GM19193 (cell line): ENCODE data around the gene DIAPH2.

Experiments used
- POLR2A ChIP-seq: IDR thresholded peaks from 4 replicates; pipeline ENCODE4 v1.6.1; 2011; ENCODE audit not compliant: insufficient read depth, insufficient read length; ENCODE audit errors: extremely low read depth

DIAPH2 gene

GRCh38 chrX:97328853-97329390 lies 644.3 kb downstream of the DIAPH2 start:
- no peak for TF ChIP-seq POLR2A

- no peak for TF ChIP-seq POLR2A
These were observed 645.5 kb downstream of the DIAPH2 start for GRCh38 chrX:97330151-97330550.

DNA sequence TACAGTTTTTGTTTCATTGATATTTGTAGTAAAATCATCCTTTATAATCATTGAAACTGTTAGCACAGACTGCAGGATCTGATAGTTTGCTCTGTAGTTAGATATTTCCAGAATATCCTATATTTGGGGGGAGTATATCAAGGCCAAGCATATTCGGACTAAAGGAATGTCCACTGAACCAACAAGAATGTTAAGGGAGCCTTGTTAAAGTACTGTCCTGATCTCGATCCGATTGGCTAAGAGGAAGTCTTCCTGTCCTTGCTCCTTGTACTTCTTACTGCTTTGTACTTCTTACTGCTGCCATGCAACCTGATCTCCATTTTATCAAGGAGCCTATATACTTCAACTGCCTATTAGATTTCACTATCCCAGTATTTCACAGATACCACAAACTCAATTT lies 648.3 kb downstream of the DIAPH2 start:
- TF ChIP-seq POLR2A = no peak

GRCh38 chrX:97334850-97335249 lies 650.2 kb downstream of the DIAPH2 start:
- TF ChIP-seq POLR2A = no peak

DNA sequence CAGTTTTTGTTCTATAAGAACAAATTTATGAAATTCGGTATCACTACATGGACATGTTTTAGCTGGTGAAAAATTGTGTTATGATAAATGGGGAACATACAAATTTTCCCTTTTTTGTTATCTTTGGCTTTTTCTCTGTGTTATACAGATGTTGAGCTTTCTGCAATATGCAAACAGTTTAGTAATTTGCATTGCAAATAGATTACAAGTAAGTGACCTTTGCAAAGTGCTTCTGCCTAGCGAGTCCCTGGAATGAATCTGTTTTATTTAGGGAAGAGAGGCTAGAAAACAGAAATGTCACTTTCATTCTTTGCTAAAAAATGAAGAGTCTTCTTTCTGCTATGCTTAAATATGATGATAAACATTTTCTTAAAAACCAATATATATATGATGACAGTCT lies 660.1 kb downstream of the DIAPH2 start:
- TF ChIP-seq POLR2A = no peak

- TF ChIP-seq POLR2A = no peak
These were observed 674.3 kb downstream of the DIAPH2 start for GRCh38 chrX:97358941-97359340.

GRCh38 chrX:97363843-97364242 lies 679.2 kb downstream of the DIAPH2 start:
- no peak for TF ChIP-seq POLR2A

- no peak for TF ChIP-seq POLR2A
These were observed 681.6 kb downstream of the DIAPH2 start for GRCh38 chrX:97366237-97366636.

DNA sequence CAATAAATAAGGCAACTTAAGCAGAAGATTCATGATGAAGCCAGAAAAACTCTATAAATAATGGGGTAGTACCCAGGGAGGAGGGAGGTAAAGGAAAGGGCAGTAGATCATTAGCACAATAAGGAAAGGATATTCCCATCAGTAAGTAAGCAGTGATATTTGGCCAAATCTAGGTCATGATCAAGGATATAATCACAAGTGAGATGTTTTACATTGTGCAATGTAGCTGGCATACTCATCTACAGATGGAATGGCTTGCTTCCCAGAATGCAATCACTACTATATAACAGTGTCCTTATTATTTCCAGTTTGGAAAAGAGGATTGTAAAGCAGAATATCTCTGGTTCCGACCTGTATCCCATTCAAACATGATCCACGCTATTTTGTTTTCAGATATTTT lies 682.5 kb downstream of the DIAPH2 start:
- TF ChIP-seq POLR2A = no peak

DNA sequence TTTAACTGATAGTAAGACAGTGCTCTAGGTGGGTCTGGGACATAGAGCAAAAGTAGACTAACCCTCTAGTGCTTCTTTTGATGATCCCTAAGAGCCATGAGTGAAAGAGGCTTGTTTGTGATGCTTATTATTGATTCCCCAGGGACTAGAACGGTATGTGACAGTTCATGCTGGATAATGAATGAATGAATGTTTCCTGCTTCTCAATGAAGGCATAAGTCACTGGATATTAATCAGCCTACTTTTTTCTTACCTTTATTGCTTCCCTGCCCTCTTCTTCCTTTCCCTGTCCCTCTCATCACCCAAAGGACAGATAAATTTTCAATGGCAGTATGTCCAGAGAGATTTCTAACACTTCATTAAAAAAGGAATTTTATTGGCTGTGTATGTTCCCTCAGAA lies 685.3 kb downstream of the DIAPH2 start:
- no peak for TF ChIP-seq POLR2A

- no peak for TF ChIP-seq POLR2A
These were observed 687.5 kb downstream of the DIAPH2 start for GRCh38 chrX:97372001-97372766.

DNA sequence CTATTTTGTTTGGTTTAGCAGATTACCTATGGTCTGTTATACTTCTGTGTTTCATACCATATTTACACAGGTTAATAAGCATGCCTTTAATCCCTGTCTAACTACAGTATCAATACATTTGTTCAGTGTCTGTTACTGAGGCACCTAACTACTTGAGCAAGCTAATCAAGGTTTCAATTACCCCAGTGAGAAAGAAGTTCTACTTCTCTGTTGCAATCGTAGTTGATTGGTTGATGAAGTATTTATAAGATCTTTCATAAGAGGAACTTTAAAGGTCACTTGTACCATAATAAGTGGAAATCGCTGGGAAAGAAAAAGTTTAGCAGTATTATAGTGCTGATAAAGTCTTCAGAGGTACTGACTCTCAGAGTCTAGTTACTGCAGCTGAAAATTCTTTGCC lies 689.6 kb downstream of the DIAPH2 start:
- no peak for TF ChIP-seq POLR2A

DNA sequence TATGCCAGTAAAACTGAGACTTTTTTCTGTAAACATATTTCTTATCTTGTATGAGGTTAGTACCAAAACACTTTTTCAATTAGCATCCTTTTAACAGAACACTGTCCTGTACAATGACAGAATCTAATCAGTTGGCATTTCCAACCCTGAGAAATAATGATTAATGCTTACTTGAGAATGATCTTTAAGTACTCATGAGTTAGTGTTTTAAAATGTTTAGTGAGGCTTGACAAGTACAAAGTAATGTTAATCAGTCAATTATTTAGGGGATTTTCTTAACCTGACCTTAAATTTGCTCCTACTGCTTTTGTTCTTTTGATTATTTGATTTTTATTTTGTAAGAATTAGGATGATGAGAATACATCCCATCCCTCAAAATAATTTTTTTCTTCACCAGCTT lies 695.6 kb downstream of the DIAPH2 start:
- TF ChIP-seq POLR2A = no peak

DNA sequence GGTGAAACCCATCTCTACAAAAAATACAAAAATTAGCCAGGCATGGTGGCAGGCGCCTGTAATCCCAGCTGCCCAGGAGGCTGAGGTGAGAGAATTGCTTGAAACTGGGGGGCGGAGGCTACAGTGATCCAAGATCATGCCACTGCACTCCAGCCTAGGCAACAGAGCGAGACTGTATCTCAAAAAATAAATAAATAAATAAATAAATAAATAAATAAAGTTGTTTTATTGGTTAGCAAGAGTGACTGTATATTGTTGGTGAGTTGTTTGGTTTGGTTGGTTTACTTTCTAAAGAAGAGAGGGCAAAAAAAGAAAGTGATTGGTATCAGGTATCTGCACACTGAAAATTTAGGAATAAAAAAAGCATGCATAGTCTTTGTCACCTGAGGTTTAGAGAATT lies 700.0 kb downstream of the DIAPH2 start:
- TF ChIP-seq POLR2A = no peak

DNA sequence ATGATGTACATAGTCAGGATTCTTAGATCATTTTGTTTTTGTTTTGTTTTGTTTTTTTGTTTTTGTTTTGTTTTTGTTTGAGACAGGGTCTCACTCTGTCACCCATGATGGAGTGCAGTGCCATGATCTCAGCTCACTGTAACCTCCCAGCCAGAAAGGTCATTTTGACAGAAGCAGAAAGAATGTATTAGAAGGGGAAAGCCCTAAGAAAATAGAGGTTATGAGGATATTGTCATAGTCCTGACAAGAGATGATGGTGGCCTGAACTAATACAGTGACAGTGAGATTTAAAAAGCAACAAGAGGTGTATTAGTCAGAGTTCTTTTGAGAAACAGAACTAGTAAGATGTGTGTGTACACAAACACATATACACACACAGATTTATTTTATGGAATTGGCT lies 702.4 kb downstream of the DIAPH2 start:
- no peak for TF ChIP-seq POLR2A

DNA sequence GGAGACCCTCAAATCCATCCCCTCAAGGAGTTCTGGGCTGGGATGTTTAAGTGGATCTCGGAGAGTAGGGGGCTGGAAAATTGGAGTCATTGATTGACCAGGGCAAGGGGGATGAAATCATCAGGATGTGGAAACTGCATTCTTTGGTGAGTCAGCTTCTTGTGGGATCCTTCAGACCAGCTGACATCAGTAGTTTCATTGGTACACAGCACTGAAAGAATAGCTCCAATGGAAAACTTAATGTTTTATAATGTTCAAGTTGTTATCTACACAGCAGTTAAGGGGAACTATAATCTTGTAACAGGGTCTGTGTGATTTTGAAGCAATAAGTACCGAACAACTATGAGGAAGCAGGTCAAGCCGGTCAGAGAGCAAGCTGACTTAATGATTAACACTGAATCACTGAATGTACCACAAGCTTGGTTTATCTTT lies 705.1 kb downstream of the DIAPH2 start:
- TF ChIP-seq POLR2A = no peak
